ENCODE data around the gene ELF1. TPM values are rescaled to one million over a fixed set of nuclear protein-coding genes. Genes with fewer than 3 reads are reported as not detected.
A peak's percentile ranks its signal among the peaks of the same experiment; 100 is the strongest.

The ELF1 gene
- total RNA-seq, 4 donors from 2014 or later, result 38.0 to 123 (median 105) TPM

DNA sequence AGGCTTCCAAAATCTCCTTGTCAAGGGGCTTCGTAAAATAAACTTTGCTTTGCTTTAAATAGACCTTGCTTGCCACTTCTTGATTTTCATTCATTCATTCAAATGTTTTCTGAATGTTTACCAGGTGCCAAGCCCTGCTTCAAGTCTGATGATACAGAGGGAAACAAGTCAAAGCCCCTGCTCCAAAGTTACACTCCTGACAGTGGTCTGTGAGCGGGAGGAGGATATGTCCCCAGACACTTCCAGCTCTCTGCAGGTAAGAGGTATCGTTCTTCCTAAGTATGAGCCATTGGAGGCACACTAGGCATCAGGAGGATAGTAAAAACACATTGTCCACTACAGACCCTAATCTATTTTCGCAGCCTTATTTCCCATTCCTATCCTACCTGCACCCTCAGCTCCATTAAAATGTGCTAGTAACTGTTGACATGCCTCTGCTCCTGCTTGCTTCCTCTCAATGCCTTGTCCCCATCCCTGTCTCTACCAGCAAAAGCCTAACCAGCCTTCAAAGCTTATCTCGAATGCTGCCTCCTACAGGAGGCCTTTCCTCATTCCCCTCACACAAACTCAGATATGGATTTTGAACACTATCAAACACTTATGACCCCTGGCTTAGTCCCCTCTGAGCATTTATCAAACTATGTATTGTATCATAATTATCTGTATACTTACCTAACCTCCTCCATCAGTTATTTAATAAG is 36.0 kb upstream of the ELF1 start:
- H3K9me3 ChIP-seq, result no peaks in the 10 kb centered on the region
- DNase-seq, result no peak
- H3K36me3 ChIP-seq, result no peaks in the 10 kb centered on the region
- 83 to 88% methylated on average over 5 of the region's 5 CpGs for WGBS, 2 donors (ENCODE audit: low coverage in 1 of 2)
- H3K27ac ChIP-seq, result peak overlapping the region; percentile 65 to 81 (median 77)
- no peak overlapping the region for H3K4me3 ChIP-seq
- TF ChIP-seq, protein P1, sequence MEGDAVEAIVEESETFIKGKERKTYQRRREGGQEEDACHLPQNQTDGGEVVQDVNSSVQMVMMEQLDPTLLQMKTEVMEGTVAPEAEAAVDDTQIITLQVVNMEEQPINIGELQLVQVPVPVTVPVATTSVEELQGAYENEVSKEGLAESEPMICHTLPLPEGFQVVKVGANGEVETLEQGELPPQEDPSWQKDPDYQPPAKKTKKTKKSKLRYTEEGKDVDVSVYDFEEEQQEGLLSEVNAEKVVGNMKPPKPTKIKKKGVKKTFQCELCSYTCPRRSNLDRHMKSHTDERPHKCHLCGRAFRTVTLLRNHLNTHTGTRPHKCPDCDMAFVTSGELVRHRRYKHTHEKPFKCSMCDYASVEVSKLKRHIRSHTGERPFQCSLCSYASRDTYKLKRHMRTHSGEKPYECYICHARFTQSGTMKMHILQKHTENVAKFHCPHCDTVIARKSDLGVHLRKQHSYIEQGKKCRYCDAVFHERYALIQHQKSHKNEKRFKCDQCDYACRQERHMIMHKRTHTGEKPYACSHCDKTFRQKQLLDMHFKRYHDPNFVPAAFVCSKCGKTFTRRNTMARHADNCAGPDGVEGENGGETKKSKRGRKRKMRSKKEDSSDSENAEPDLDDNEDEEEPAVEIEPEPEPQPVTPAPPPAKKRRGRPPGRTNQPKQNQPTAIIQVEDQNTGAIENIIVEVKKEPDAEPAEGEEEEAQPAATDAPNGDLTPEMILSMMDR (IDR thresholded peaks at IDR 0.05), result peak in 3 of 5 experiments; percentile 18 to 27 (median 21)
- no peak for TF ChIP-seq POLR2A (IDR thresholded peaks at IDR 0.05)
- intact Hi-C loops (cut with DNase I; ENCODE audit: low total_unique reads) (loop anchor here (10.0 kb wide), 1 partner anchor 130 kb away; no protein-coding TSS in a partner anchor), in situ Hi-C loops (cut with MboI; ENCODE audit: low pct_ligation_motif_present in 1 of 4, low pct_unique_long_range_greater_than_20kb in 1 of 4, low sequenced_read_pairs in 3 of 4) (loop anchor here in 1 of 4 donors (25.0 kb wide), 1 partner anchor 268 kb away; the partner anchor contains the start of gene SLC25A15)
- no peaks in the 10 kb centered on the region for H3K27me3 ChIP-seq
- peaks cover 55 to 94% (median 68%) of the 10 kb centered on the region in 4 donors for H3K4me1 ChIP-seq

DNA sequence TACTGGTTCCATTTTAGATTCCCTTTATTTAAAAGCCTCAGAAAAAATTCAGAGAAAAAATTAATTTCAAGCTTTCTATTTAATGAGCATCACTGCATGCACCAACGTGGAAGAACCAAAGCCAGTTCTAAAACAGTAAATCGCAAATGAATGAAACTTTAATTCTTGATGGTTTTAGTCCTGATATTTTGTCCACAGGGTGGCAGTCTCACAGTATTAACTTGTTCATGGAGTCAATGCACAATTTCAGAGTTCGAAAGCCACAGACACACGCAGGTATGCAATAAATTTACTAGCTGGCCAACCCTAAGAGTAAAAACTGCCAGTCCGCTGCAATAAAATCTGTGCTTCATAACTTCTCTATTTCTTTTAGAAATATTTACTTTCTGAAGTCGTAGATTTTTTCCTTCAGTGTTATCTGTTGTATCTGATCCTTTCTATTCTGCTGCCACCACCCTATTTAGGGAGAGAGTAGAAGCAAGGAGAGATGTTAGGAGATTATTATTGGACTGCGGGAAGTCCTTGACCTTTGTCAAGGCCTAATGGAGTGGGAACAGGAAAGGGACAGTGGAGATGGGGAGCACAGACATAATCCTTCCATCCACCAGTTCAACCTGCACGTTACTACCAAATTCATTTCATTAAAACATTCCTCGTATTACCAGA is 35.2 kb upstream of the ELF1 start:
- no peaks in the 10 kb centered on the region for H3K27me3 ChIP-seq
- no peaks in the 10 kb centered on the region for H3K9me3 ChIP-seq
- 18 to 29% methylated on average over 9 of the region's 9 CpGs for WGBS, 2 donors (ENCODE audit: low coverage in 1 of 2)
- peak overlapping the region; percentile 65 to 81 (median 77) for H3K27ac ChIP-seq
- peak; percentile 42 for DNase-seq
- H3K36me3 ChIP-seq, result no peaks in the 10 kb centered on the region
- in situ Hi-C loops (cut with MboI; ENCODE audit: low pct_ligation_motif_present in 1 of 4, low pct_unique_long_range_greater_than_20kb in 1 of 4, low sequenced_read_pairs in 3 of 4), result loop anchor here in 1 of 4 donors (25.0 kb wide), 1 partner anchor 267 kb away; the partner anchor contains the start of gene SLC25A15
- no peak overlapping the region for H3K4me3 ChIP-seq
- intact Hi-C loops (cut with DNase I; ENCODE audit: low total_unique reads), result loop anchor here (10.0 kb wide), 1 partner anchor 130 kb away; no protein-coding TSS in a partner anchor
- TF ChIP-seq EP300 (IDR thresholded peaks at IDR 0.05; ENCODE audit: low read depth), result no peak
- peak in 2 of 3 donors; percentile 26 to 32 for TF ChIP-seq POLR2AphosphoS5 (IDR thresholded peaks at IDR 0.05)
- TF ChIP-seq, protein P1 (IDR thresholded peaks at IDR 0.05), result peak; percentile 53 to 78 (median 56)
- H3K4me1 ChIP-seq, result peaks cover 55 to 99% (median 71%) of the 10 kb centered on the region in 4 donors

DNA sequence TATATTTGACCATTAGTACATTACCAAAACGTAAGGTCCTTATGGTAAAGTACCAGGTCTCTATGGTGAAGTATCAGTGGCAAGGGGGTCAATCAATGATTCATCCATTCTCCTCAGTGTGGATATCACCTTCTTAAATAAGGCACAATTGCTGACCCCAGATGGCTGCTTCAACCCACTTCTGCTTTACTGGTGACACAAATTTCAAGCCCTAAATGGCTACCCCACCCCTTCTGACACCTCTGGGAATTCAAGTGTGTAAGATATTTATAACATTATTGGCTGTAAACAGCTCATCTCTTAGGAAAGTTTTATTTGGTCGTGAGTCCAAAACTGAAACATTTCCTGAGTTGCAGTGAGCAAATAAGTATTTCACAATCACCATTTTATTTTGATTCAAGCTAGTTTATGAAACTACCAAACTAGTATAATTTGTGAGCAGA is 34.3 kb upstream of the ELF1 start:
- Histone ChIP-seq H3K4me1 (peaks cover 48 to 89% (median 63%) of the 10 kb centered on the region in 4 donors), H3K27ac (peak overlapping the region; percentile 65 to 81 (median 77)), H3K4me3 (no peak overlapping the region), H3K9me3 (no peaks in the 10 kb centered on the region), H3K27me3 (no peaks in the 10 kb centered on the region), H3K36me3 (no peaks in the 10 kb centered on the region)
- DNase-seq, result no peak
- TF ChIP-seq POLR2A (IDR thresholded peaks at IDR 0.05) (no peak), POLR2AphosphoS5 (IDR thresholded peaks at IDR 0.05) (peak in 2 of 3 donors; percentile 4 to 39)
- TF ChIP-seq, protein P1 (IDR thresholded peaks at IDR 0.05), result no peak
- intact Hi-C loops (cut with DNase I; ENCODE audit: low total_unique reads) (loop anchor here (10.0 kb wide), 1 partner anchor 129 kb away; no protein-coding TSS in a partner anchor), in situ Hi-C loops (cut with MboI; ENCODE audit: low pct_ligation_motif_present in 1 of 4, low pct_unique_long_range_greater_than_20kb in 1 of 4, low sequenced_read_pairs in 3 of 4) (loop anchor here in 1 of 4 donors (25.0 kb wide), 1 partner anchor 266 kb away; the partner anchor contains the start of gene SLC25A15)
- 44% methylated on average over 2 of the region's 2 CpGs for WGBS, 2 donors (ENCODE audit: low coverage in 1 of 2)

DNA sequence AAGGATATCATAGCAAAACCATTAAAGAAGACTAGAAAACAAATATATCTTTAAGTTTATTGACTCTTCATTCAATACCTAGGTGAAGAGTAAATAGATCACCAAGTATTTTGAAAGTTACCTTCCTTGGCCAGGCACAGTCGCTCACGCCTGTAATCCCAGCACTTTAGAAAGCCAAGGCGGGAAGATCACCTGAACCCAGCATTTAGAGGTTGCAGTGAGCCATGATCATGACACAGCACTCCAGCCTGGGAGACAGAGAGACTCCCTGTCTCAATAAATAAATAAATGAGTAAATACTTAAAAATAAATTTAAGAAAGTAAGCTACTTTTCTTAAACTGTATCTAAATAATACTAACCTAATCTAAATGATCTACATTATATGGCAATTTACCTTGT is 33.3 kb upstream of the ELF1 start:
- intact Hi-C loops (cut with DNase I; ENCODE audit: low total_unique reads), result loop anchor here (10.0 kb wide), 1 partner anchor 128 kb away; no protein-coding TSS in a partner anchor
- in situ Hi-C loops (cut with MboI; ENCODE audit: low pct_ligation_motif_present in 1 of 4, low pct_unique_long_range_greater_than_20kb in 1 of 4, low sequenced_read_pairs in 3 of 4), result loop anchor here in 1 of 4 donors (25.0 kb wide), 1 partner anchor 265 kb away; the partner anchor contains the start of gene SLC25A15
- no peak overlapping the region for H3K4me3 ChIP-seq
- peaks cover 40 to 80% (median 55%) of the 10 kb centered on the region in 4 donors for H3K4me1 ChIP-seq
- peak overlapping the region; percentile 65 to 81 (median 77) for H3K27ac ChIP-seq
- H3K9me3 ChIP-seq, result no peaks in the 10 kb centered on the region
- DNase-seq, result no peak
- TF ChIP-seq POLR2A (IDR thresholded peaks at IDR 0.05), result no peak
- TF ChIP-seq, protein P1 (IDR thresholded peaks at IDR 0.05), result no peak
- no peak for TF ChIP-seq EP300 (IDR thresholded peaks at IDR 0.05; ENCODE audit: low read depth)
- no peak for TF ChIP-seq POLR2AphosphoS5 (IDR thresholded peaks at IDR 0.05)
- no peaks in the 10 kb centered on the region for H3K27me3 ChIP-seq
- H3K36me3 ChIP-seq, result no peaks in the 10 kb centered on the region
- WGBS, 2 donors (ENCODE audit: low coverage in 1 of 2), result 60 to 83% methylated on average over 3 of the region's 3 CpGs
